ENCODE results near the gene GSTO1.

Gene GSTO1

GRCh38 chr10:104254493-104255310, at the start of gene GSTO1:
Gene GSTO1, plus strand, starts transcription at chr10:104254892. Its CDS starts 37 bp downstream, at chr10:104254929.
- CTCF ChIA-PET: interaction anchor here (0.5 to 1.1 kb wide), 3 partner anchors 23 to 210 kb away, joined by 3 to 4 read pairs (median 3); partner anchors contain the start of gene CFAP43
- peak; percentile 82 for DNase-seq (ENCODE audit: low spot score)
- POLR2A ChIA-PET (ENCODE audit: low non-redundant PET): interaction anchor here (0.5 to 0.7 kb wide), 4 partner anchors 30 to 1698 kb away, joined by 3 to 7 read pairs (median 4); no protein-coding TSS in a partner anchor

GRCh38 chr10:104208730-104209129, 46.0 kb upstream of the GSTO1 start:
- TF ChIP-seq, protein P1, sequence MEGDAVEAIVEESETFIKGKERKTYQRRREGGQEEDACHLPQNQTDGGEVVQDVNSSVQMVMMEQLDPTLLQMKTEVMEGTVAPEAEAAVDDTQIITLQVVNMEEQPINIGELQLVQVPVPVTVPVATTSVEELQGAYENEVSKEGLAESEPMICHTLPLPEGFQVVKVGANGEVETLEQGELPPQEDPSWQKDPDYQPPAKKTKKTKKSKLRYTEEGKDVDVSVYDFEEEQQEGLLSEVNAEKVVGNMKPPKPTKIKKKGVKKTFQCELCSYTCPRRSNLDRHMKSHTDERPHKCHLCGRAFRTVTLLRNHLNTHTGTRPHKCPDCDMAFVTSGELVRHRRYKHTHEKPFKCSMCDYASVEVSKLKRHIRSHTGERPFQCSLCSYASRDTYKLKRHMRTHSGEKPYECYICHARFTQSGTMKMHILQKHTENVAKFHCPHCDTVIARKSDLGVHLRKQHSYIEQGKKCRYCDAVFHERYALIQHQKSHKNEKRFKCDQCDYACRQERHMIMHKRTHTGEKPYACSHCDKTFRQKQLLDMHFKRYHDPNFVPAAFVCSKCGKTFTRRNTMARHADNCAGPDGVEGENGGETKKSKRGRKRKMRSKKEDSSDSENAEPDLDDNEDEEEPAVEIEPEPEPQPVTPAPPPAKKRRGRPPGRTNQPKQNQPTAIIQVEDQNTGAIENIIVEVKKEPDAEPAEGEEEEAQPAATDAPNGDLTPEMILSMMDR (conservative IDR thresholded peaks at IDR 0.05; ENCODE audit: low read depth): no peak
- DNase-seq (ENCODE audit: low spot score): no peak
- ChIA-PET CTCF (no interaction called here), POLR2A (ENCODE audit: low non-redundant PET) (no interaction called here)
- H3K27ac ChIP-seq: no peak overlapping the region

More at GRCh38 chr10:104254493-104255310, at the start of gene GSTO1:
- peak within 1 kb of the TSS; percentile 94 for H3K27ac ChIP-seq
- TF ChIP-seq, protein P1 (conservative IDR thresholded peaks at IDR 0.05; ENCODE audit: low read depth): no peak

DNA sequence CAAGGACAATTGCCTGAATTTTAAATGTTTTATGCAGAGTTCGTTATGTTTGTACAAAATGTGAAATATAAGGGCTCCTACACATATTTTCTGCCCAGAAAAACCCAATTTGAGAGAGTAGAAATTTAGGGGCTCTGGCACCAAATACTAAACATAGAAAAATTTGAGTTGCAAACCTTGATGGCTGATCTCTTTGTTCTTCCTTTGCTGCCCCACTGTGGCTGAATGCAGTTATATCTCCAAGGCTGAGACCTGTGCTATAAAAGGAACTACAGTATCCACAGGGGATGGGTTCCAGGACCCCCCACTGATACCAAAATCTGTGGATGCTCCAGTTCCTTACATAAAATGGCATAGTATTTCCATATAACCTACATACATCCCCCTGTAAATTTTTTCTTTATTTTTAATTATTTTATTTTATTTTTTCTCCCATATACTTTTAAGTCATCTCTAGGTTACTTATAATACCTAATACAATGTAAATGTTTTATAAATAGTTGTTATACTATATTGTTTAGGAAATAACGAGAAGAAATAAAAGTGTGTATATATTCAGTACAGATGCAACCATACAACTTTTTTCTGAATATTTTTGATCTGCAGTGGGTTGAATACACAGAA, 45.0 kb upstream of the GSTO1 start:
- no peak overlapping the region for H3K27ac ChIP-seq
- peak; percentile 56 for DNase-seq (ENCODE audit: low spot score)
- CTCF ChIA-PET: interaction anchor here (0.5 to 1.1 kb wide), 5 partner anchors 17 to 142 kb away, joined by 3 to 5 read pairs (median 4); no protein-coding TSS in a partner anchor
- TF ChIP-seq, protein P1 (conservative IDR thresholded peaks at IDR 0.05; ENCODE audit: low read depth): peak; percentile 69
- POLR2A ChIA-PET (ENCODE audit: low non-redundant PET): no interaction called here

GRCh38 chr10:104216631-104217030, 38.1 kb upstream of the GSTO1 start:
- H3K27ac ChIP-seq: no peak overlapping the region
- ChIA-PET POLR2A (ENCODE audit: low non-redundant PET) (no interaction called here), CTCF (interaction anchor here (0.5 kb wide), 1 partner anchor 80 kb away, joined by 3 read pairs; no protein-coding TSS in a partner anchor)
- DNase-seq (ENCODE audit: low spot score): no peak
- TF ChIP-seq, protein P1 (conservative IDR thresholded peaks at IDR 0.05; ENCODE audit: low read depth): no peak

DNA sequence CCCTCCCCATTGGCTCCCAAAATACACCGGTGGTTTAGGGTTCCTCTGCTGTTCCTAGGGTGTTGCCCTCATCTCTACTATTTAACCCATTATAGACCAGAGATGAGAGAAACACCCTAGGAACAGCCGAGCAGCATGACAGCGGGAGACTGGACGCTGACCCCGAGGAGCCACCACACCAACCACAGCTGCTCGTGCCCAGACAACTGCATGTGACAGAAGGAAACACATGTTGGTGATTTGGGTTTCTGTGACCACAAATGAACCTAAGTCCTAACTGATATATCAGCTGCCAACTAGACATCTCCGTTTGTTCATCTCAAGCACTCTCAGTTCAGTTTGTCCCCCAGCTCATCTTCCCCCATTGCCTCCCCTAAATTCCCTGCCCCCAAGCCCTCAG, 35.9 kb upstream of the GSTO1 start:
- TF ChIP-seq, protein P1 (conservative IDR thresholded peaks at IDR 0.05; ENCODE audit: low read depth): no peak
- ChIA-PET CTCF (no interaction called here), POLR2A (ENCODE audit: low non-redundant PET) (no interaction called here)
- no peak overlapping the region for H3K27ac ChIP-seq
- DNase-seq (ENCODE audit: low spot score): no peak

- no peak overlapping the region for H3K27ac ChIP-seq
- POLR2A ChIA-PET (ENCODE audit: low non-redundant PET): no interaction called here
- DNase-seq (ENCODE audit: low spot score): no peak
- TF ChIP-seq, protein P1 (conservative IDR thresholded peaks at IDR 0.05; ENCODE audit: low read depth): no peak
- CTCF ChIA-PET: interaction anchor here (1.1 kb wide), 1 partner anchor 9 kb away, joined by 5 read pairs; no protein-coding TSS in a partner anchor
Measured at GRCh38 chr10:104220522-104220921, 34.2 kb upstream of the GSTO1 start.
